HFFc6 (cell line): Measurements from ENCODE around the gene SPEF1. TPM values are rescaled to one million over a fixed set of nuclear protein-coding genes. Genes with fewer than 3 reads are reported as not detected.

Experiments used
- DNase-seq: peaks from one replicate; pipeline ENCODE4 v3.0.0-alpha.2; 2018
- H3K27ac Mint-ChIP-seq: 2 replicates; pipeline ENCODE4 v1.8.0; 2020; ENCODE audit warnings: mild to moderate bottlenecking, mixed read lengths
- H3K27me3 Mint-ChIP-seq: 2 replicates; pipeline ENCODE4 v1.8.0; 2021; ENCODE audit warnings: mild to moderate bottlenecking, moderate library complexity, mixed read lengths; ENCODE audit not compliant: insufficient read depth
- H3K36me3 Mint-ChIP-seq: 2 replicates; pipeline ENCODE4 v1.8.0; 2021; ENCODE audit warnings: low read depth, mixed read lengths
- H3K4me1 Mint-ChIP-seq: 2 replicates; pipeline ENCODE4 v1.8.0; 2020; ENCODE audit warnings: low read depth, mixed read lengths
- H3K4me3 Mint-ChIP-seq: 2 replicates; pipeline ENCODE4 v1.8.0; 2020; ENCODE audit warnings: mild to moderate bottlenecking, moderate library complexity, mixed read lengths
- H3K9me3 Mint-ChIP-seq: 2 replicates; pipeline ENCODE4 v1.8.0; 2020; ENCODE audit warnings: mild to moderate bottlenecking, mixed read lengths
- CTCF ChIP-seq: fragments of 200-600 bp; sonication (generic); IDR thresholded peaks from 2 replicates; pipeline ENCODE4 v1.5.0; 2021; ENCODE audit warnings: antibody characterized with exemption, mild to moderate bottlenecking
- total RNA-seq, 6 experiments: library from RNA; stranded (reverse); fragmentation: NEBNext Ultra II Directional; extraction: Animal tissue kit (Norgen Biotek cat#: 25700); gene quantifications; 2 replicates in 1 of 6; 3 replicates in 5 of 6; pipeline ENCODE4 v1.2.3, GENCODE V29; 2021

Gene SPEF1
- total RNA-seq, 6 experiments from 2014 or later = 0.19 to 0.48 (median 0.36) TPM; not detected in 1

- H3K4me1 Mint-ChIP-seq = peaks cover 32% of the 10 kb centered on the region
- no peaks in the 10 kb centered on the region for H3K9me3 Mint-ChIP-seq
- H3K4me3 Mint-ChIP-seq = no peak overlapping the region
- peak overlapping the region; percentile 77 for H3K27ac Mint-ChIP-seq
- TF ChIP-seq CTCF = no peak
- H3K27me3 Mint-ChIP-seq = no peaks in the 10 kb centered on the region
- DNase-seq = peak; percentile 68
- peaks cover 9% of the 10 kb centered on the region for H3K36me3 Mint-ChIP-seq
These were observed 20.4 kb downstream of the SPEF1 start for GRCh38 chr20:3760655-3761348.

GRCh38 chr20:3759884-3760283, 21.4 kb downstream of the SPEF1 start:
- Mint-ChIP-seq H3K36me3 (peaks cover 9% of the 10 kb centered on the region), H3K9me3 (no peaks in the 10 kb centered on the region), H3K27me3 (no peaks in the 10 kb centered on the region), H3K4me3 (no peak overlapping the region), H3K4me1 (peaks cover 22% of the 10 kb centered on the region), H3K27ac (no peak overlapping the region; the same call in 1 of the 2 replicates)
- no peak for DNase-seq
- no peak for TF ChIP-seq CTCF

- DNase-seq = no peak
- no peaks in the 10 kb centered on the region for H3K9me3 Mint-ChIP-seq
- peaks cover 9% of the 10 kb centered on the region for H3K36me3 Mint-ChIP-seq
- TF ChIP-seq CTCF = no peak
- H3K4me3 Mint-ChIP-seq = no peak overlapping the region
- no peak overlapping the region; the same call in 1 of the 2 replicates for H3K27ac Mint-ChIP-seq
- H3K27me3 Mint-ChIP-seq = no peaks in the 10 kb centered on the region
- H3K4me1 Mint-ChIP-seq = peaks cover 19% of the 10 kb centered on the region
These were observed 21.9 kb downstream of the SPEF1 start for GRCh38 chr20:3759316-3759823.

GRCh38 chr20:3758566-3758965, 22.7 kb downstream of the SPEF1 start:
- Mint-ChIP-seq H3K4me3 (no peak overlapping the region), H3K27me3 (no peaks in the 10 kb centered on the region), H3K36me3 (peaks cover 9% of the 10 kb centered on the region), H3K9me3 (no peaks in the 10 kb centered on the region), H3K27ac (no peak overlapping the region), H3K4me1 (peaks cover 17% of the 10 kb centered on the region)
- DNase-seq = no peak
- TF ChIP-seq CTCF = no peak

- no peak for TF ChIP-seq CTCF
- H3K9me3 Mint-ChIP-seq = no peaks in the 10 kb centered on the region
- H3K4me1 Mint-ChIP-seq = peaks cover 17% of the 10 kb centered on the region
- H3K27ac Mint-ChIP-seq = no peak overlapping the region
- H3K4me3 Mint-ChIP-seq = no peak overlapping the region
- H3K36me3 Mint-ChIP-seq = peaks cover 9% of the 10 kb centered on the region
- no peaks in the 10 kb centered on the region for H3K27me3 Mint-ChIP-seq
- DNase-seq = no peak
These were observed 24.0 kb downstream of the SPEF1 start for GRCh38 chr20:3757268-3757667.
